Measurements from ENCODE around the gene CUX1. TPM values are rescaled to one million over a fixed set of nuclear protein-coding genes. Genes with fewer than 3 reads are reported as not detected.

Gene CUX1
- polyA plus RNA-seq, 1 experiment, result 29.7 TPM

GRCh38 chr7:102234131-102234530 is 416.7 kb downstream of the CUX1 start:
- CTCF ChIA-PET, result interaction anchor here (0.7 kb wide), 1 partner anchor 346 kb away, joined by 5 read pairs; no protein-coding TSS in a partner anchor
- Histone ChIP-seq H3K4me3 (ENCODE audit: low read depth, low read length) (no peak overlapping the region), H3K27ac (ENCODE audit: low read depth, low read length) (no peak overlapping the region), H3K27me3 (ENCODE audit: control insufficient read depth, insufficient read depth, low read length) (no peaks in the 10 kb centered on the region), H3K9me3 (ENCODE audit: control insufficient read depth, insufficient read depth, low read length) (no peaks in the 10 kb centered on the region)
- POLR2A ChIA-PET, result no interaction called here
- DNase-seq (ENCODE audit: low read depth, low spot score), result no peak
- TF ChIP-seq CTCF (IDR thresholded peaks at IDR 0.05; ENCODE audit: low read depth, low read length), result no peak

- no peaks in the 10 kb centered on the region for H3K27me3 ChIP-seq (ENCODE audit: control insufficient read depth, insufficient read depth, low read length)
- POLR2A ChIA-PET, result no interaction called here
- H3K9me3 ChIP-seq (ENCODE audit: control insufficient read depth, insufficient read depth, low read length), result no peaks in the 10 kb centered on the region
- DNase-seq (ENCODE audit: low read depth, low spot score), result no peak
- TF ChIP-seq CTCF (IDR thresholded peaks at IDR 0.05; ENCODE audit: low read depth, low read length), result no peak
- no peak overlapping the region for H3K4me3 ChIP-seq (ENCODE audit: low read depth, low read length)
- CTCF ChIA-PET, result interaction anchor here (0.7 to 3.2 kb wide), 4 partner anchors 19 to 692 kb away, joined by 3 to 16 read pairs (median 4); no protein-coding TSS in a partner anchor
- no peak overlapping the region for H3K27ac ChIP-seq (ENCODE audit: low read depth, low read length)
Measured at GRCh38 chr7:102234801-102235550, 417.6 kb downstream of the CUX1 start.

- Histone ChIP-seq H3K4me3 (ENCODE audit: low read depth, low read length) (no peak overlapping the region), H3K27ac (ENCODE audit: low read depth, low read length) (no peak overlapping the region), H3K9me3 (ENCODE audit: control insufficient read depth, insufficient read depth, low read length) (no peaks in the 10 kb centered on the region), H3K27me3 (ENCODE audit: control insufficient read depth, insufficient read depth, low read length) (no peaks in the 10 kb centered on the region)
- ChIA-PET POLR2A (no interaction called here), CTCF (interaction anchor here (0.5 to 3.2 kb wide), 12 partner anchors 11 to 693 kb away, joined by 3 to 16 read pairs (median 5); no protein-coding TSS in a partner anchor)
- no peak for DNase-seq (ENCODE audit: low read depth, low spot score)
- no peak for TF ChIP-seq CTCF (IDR thresholded peaks at IDR 0.05; ENCODE audit: low read depth, low read length)
Measured at GRCh38 chr7:102236102-102236501, 418.7 kb downstream of the CUX1 start.

- peak; percentile 24 for DNase-seq (ENCODE audit: low read depth, low spot score)
- peak; percentile 87 for TF ChIP-seq CTCF (IDR thresholded peaks at IDR 0.05; ENCODE audit: low read depth, low read length)
- ChIA-PET CTCF (interaction anchor here (0.5 to 3.2 kb wide), 20 partner anchors 8 to 693 kb away, joined by 3 to 16 read pairs (median 4); partner anchors contain the start of gene CUX1), POLR2A (no interaction called here)
- H3K9me3 ChIP-seq (ENCODE audit: control insufficient read depth, insufficient read depth, low read length), result no peaks in the 10 kb centered on the region
- no peaks in the 10 kb centered on the region for H3K27me3 ChIP-seq (ENCODE audit: control insufficient read depth, insufficient read depth, low read length)
- no peak overlapping the region for H3K4me3 ChIP-seq (ENCODE audit: low read depth, low read length)
- H3K27ac ChIP-seq (ENCODE audit: low read depth, low read length), result no peak overlapping the region
Measured at GRCh38 chr7:102236592-102237287, 419.3 kb downstream of the CUX1 start.

Data from AG04450 (cell line).